Measurements from ENCODE around the gene TMEM233. TPM values are rescaled to one million over a fixed set of nuclear protein-coding genes. Genes with fewer than 3 reads are reported as not detected.

TMEM233 gene
- total and polyA plus RNA-seq, 9 of the 15 experiments (the other 6 are each of a cell fraction or from before 2014, with no cell fraction given), result 0.04 to 0.17 (median 0.07) TPM; not detected in 2

DNA sequence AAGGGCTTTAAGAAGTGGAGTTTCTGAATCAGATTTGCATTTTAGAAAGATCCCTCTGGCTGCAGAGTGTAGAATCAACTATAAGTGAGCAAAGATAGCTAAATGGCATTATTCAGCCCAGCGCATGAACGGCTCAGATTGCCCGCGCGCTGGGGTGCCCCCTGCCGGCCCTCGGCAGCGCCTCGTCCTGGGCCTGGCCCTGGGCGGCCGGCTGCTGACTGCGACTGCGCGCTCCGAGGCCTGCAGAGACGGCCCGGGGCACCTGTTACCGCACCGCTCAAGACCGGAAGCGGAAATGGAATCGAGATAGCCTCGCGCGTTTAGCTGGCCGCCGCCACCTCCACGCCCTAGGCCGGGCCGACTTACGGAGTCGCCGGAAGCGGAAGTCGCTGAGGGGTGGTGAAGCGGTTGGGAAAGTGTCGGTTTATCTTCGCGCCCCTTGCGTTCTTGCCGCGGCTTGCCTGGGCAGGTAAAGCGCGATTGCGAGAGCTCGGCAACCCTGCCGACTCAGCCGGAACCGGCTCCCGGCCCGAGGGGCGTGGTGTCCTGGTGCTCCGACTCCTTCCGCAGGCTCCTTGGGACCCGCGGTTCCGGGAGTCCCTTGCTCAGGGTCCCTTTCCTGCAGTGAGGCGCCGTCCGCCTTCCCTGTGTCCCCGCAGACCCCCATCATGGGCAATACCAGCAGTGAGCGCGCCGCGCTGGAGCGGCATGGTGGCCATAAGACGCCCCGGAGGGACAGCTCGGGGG is 74.2 kb downstream of the TMEM233 start, which contains the start of gene PRKAB1 (continued):
- TF ChIP-seq CBX3 (IDR thresholded peaks at IDR 0.05; ENCODE audit: borderline replicate concordance in 1 of 2, low read length in 2 of 2), result no peak
- peak in 1 of 2 experiments; percentile 91; a peak in 2 of 4 replicates for TF ChIP-seq TRIM24 (IDR thresholded peaks at IDR 0.05)
- TF ChIP-seq SMAD3 (CRISPR knock-in tag; conservative IDR thresholded peaks at IDR 0.05), result no peak
- TF ChIP-seq NFIX (CRISPR knock-in tag; IDR thresholded peaks at IDR 0.05; ENCODE audit: low read depth), result no peak
- TF ChIP-seq ZKSCAN8 (CRISPR knock-in tag; IDR thresholded peaks at IDR 0.05), result no peak
- TF ChIP-seq RB1 (IDR thresholded peaks at IDR 0.05; ENCODE audit: low read depth), result peak; percentile 79
- TF ChIP-seq PHF20 (IDR thresholded peaks at IDR 0.05; ENCODE audit: partially characterized antibody), result peak; percentile 76
- TF ChIP-seq, protein P1, sequence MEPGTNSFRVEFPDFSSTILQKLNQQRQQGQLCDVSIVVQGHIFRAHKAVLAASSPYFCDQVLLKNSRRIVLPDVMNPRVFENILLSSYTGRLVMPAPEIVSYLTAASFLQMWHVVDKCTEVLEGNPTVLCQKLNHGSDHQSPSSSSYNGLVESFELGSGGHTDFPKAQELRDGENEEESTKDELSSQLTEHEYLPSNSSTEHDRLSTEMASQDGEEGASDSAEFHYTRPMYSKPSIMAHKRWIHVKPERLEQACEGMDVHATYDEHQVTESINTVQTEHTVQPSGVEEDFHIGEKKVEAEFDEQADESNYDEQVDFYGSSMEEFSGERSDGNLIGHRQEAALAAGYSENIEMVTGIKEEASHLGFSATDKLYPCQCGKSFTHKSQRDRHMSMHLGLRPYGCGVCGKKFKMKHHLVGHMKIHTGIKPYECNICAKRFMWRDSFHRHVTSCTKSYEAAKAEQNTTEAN (CRISPR knock-in tag; IDR thresholded peaks at IDR 0.05), result no peak; the same call in 1 of the 2 replicates
- TF ChIP-seq MTA1 (IDR thresholded peaks at IDR 0.05; ENCODE audit: borderline replicate concordance), result 0 out of 2 replicates have a peak, but pooled peaks have one; percentile 23
- no peak for TF ChIP-seq ZFP30 (CRISPR knock-in tag; IDR thresholded peaks at IDR 0.05; ENCODE audit: borderline replicate concordance)
- TF ChIP-seq SMARCA5 (IDR thresholded peaks at IDR 0.05), result no peak
- TF ChIP-seq ESRRB (CRISPR knock-in tag; IDR thresholded peaks at IDR 0.05; ENCODE audit: borderline replicate concordance), result no peak
- TF ChIP-seq, protein P2, sequence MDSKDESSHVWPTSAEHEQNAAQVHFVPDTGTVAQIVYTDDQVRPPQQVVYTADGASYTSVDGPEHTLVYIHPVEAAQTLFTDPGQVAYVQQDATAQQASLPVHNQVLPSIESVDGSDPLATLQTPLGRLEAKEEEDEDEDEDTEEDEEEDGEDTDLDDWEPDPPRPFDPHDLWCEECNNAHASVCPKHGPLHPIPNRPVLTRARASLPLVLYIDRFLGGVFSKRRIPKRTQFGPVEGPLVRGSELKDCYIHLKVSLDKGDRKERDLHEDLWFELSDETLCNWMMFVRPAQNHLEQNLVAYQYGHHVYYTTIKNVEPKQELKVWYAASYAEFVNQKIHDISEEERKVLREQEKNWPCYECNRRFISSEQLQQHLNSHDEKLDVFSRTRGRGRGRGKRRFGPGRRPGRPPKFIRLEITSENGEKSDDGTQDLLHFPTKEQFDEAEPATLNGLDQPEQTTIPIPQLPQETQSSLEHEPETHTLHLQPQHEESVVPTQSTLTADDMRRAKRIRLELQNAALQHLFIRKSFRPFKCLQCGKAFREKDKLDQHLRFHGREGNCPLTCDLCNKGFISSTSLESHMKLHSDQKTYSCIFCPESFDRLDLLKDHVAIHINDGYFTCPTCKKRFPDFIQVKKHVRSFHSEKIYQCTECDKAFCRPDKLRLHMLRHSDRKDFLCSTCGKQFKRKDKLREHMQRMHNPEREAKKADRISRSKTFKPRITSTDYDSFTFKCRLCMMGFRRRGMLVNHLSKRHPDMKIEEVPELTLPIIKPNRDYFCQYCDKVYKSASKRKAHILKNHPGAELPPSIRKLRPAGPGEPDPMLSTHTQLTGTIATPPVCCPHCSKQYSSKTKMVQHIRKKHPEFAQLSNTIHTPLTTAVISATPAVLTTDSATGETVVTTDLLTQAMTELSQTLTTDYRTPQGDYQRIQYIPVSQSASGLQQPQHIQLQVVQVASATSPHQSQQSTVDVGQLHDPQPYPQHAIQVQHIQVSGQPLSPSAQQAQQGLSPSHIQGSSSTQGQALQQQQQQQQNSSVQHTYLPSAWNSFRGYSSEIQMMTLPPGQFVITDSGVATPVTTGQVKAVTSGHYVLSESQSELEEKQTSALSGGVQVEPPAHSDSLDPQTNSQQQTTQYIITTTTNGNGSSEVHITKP (IDR thresholded peaks at IDR 0.05; ENCODE audit: partially characterized antibody), result peak; percentile 45
- TF ChIP-seq ELF2 (CRISPR knock-in tag; IDR thresholded peaks at IDR 0.05), result peak; percentile 78; the same call in 1 of the 2 replicates
- no peak for TF ChIP-seq ZNF76 (CRISPR knock-in tag; IDR thresholded peaks at IDR 0.05; ENCODE audit: borderline replicate concordance)
- TF ChIP-seq, protein P3, sequence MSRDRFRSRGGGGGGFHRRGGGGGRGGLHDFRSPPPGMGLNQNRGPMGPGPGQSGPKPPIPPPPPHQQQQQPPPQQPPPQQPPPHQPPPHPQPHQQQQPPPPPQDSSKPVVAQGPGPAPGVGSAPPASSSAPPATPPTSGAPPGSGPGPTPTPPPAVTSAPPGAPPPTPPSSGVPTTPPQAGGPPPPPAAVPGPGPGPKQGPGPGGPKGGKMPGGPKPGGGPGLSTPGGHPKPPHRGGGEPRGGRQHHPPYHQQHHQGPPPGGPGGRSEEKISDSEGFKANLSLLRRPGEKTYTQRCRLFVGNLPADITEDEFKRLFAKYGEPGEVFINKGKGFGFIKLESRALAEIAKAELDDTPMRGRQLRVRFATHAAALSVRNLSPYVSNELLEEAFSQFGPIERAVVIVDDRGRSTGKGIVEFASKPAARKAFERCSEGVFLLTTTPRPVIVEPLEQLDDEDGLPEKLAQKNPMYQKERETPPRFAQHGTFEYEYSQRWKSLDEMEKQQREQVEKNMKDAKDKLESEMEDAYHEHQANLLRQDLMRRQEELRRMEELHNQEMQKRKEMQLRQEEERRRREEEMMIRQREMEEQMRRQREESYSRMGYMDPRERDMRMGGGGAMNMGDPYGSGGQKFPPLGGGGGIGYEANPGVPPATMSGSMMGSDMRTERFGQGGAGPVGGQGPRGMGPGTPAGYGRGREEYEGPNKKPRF (IDR thresholded peaks at IDR 0.05; ENCODE audit: low read depth, low read length), result no peak
- TF ChIP-seq RFX5 (IDR thresholded peaks at IDR 0.05; ENCODE audit: low read depth, low read length), result no peak

Measured in K562 (cell line).